Smooth muscle cell (in vitro differentiated cells): ENCODE results near the gene RTKN. TPM values are rescaled to one million over a fixed set of nuclear protein-coding genes. Genes with fewer than 3 reads are reported as not detected.

ENCODE experiments used
- DNase-seq: peaks from one replicate; lab custom pipeline; 2025; ENCODE audit not compliant: unreplicated experiment; lab: John Stamatoyannopoulos, UW
- H2AFZ ChIP-seq: fragments of 200-600 bp; sonication (generic); 2 replicates; pipeline ENCODE4 v1.6.0; 2016; ENCODE audit warnings: antibody characterized with exemption, low read depth, mild to moderate bottlenecking
- H3F3A ChIP-seq: fragments of 200-600 bp; sonication (generic); 2 replicates; pipeline ENCODE4 v1.6.0; 2017; ENCODE audit warnings: antibody characterized with exemption, low read depth
- H3K27ac ChIP-seq: fragments of 200-600 bp; sonication (generic); 2 replicates; pipeline ENCODE4 v1.5.1; 2016; ENCODE audit warnings: low read depth, mild to moderate bottlenecking
- H3K27me3 ChIP-seq: fragments of 200-600 bp; sonication (generic); 2 replicates; pipeline ENCODE4 v1.6.1; 2016; ENCODE audit warnings: low read depth, mild to moderate bottlenecking
- H3K36me3 ChIP-seq: fragments of 200-600 bp; sonication (generic); 2 replicates; pipeline ENCODE4 v1.5.1; 2016; ENCODE audit warnings: low read depth
- H3K4me1 ChIP-seq: fragments of 200-600 bp; sonication (generic); 2 replicates; pipeline ENCODE4 v1.5.1; 2016; ENCODE audit warnings: low read depth
- H3K4me2 ChIP-seq: fragments of 200-600 bp; sonication (generic); 2 replicates; pipeline ENCODE4 v1.6.0; 2016; ENCODE audit warnings: mild to moderate bottlenecking
- H3K4me3 ChIP-seq: fragments of 200-600 bp; sonication (generic); 2 replicates; pipeline ENCODE4 v1.5.1; 2016; ENCODE audit warnings: mild to moderate bottlenecking
- H3K79me2 ChIP-seq: fragments of 200-600 bp; sonication (generic); 2 replicates; pipeline ENCODE4 v1.6.0; 2016; ENCODE audit warnings: low read depth, mild to moderate bottlenecking
- H3K9ac ChIP-seq: fragments of 200-600 bp; sonication (generic); 2 replicates; pipeline ENCODE4 v1.6.0; 2016; ENCODE audit warnings: low read depth
- H3K9me3 ChIP-seq: fragments of 200-600 bp; sonication (generic); replicated peaks from 2 replicates; pipeline ENCODE4 v1.5.1; 2016; ENCODE audit warnings: low read depth
- H4K20me1 ChIP-seq: fragments of 200-600 bp; sonication (generic); 2 replicates; pipeline ENCODE4 v1.6.0; 2016; ENCODE audit warnings: low read depth
- WGBS: methylation state at CpG from one replicate; pipeline ENCODE4 v1.1.7; 2016; ENCODE audit warnings: low lambda C conversion rate; 5-methylcytosine and 5-hydroxymethylcytosine counted together
- polyA plus RNA-seq: library from polyadenylated mRNA; unstranded; fragments of >200 nt; fragmentation: Nextera tagmentation; extraction: Ambion mirVana; gene quantifications from 2 replicates; pipeline ENCODE4 v1.2.1, GENCODE V29; 2016
- total RNA-seq: library from RNA; depleted of rRNA; stranded (reverse); fragments of >200 nt; gene quantifications from 2 replicates; pipeline ENCODE4 v1.2.3, GENCODE V29; 2014
- TF ChIP-seq, protein P1 (sequence below): fragments of 200-600 bp; sonication (generic); IDR thresholded peaks from 2 replicates; pipeline ENCODE4 v1.5.1; 2017; ENCODE audit warnings: borderline replicate concordance, mild to moderate bottlenecking, antibody characterized with exemption; ENCODE audit not compliant: insufficient read depth, poor library complexity, severe bottlenecking

The RTKN gene
- total and polyA plus RNA-seq, 2 experiments from 2014 or later, result 31.4 to 60.5 TPM

DNA sequence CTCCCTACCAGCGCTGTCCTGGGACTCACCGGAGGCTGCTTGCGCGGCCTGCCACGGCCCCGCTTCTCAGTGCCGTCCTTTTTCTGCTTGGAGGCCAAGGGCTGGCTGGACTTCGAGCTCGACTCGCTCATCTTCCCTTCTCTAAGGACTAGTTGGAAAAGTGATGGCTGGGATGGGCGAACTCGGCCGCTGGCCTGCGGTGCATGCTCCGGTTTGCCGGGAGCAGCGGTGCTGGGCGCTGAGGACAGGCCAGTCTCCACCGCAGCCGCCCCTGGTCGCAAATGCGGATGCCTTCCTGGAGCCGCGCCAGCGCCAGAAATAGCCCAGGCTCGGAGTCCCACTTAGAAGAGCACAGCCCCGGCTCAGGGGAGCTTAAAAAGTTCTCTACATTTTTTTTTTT is 23.4 kb downstream of the RTKN start:
- H3F3A ChIP-seq, result no peaks in the 10 kb centered on the region
- TF ChIP-seq, protein P1, sequence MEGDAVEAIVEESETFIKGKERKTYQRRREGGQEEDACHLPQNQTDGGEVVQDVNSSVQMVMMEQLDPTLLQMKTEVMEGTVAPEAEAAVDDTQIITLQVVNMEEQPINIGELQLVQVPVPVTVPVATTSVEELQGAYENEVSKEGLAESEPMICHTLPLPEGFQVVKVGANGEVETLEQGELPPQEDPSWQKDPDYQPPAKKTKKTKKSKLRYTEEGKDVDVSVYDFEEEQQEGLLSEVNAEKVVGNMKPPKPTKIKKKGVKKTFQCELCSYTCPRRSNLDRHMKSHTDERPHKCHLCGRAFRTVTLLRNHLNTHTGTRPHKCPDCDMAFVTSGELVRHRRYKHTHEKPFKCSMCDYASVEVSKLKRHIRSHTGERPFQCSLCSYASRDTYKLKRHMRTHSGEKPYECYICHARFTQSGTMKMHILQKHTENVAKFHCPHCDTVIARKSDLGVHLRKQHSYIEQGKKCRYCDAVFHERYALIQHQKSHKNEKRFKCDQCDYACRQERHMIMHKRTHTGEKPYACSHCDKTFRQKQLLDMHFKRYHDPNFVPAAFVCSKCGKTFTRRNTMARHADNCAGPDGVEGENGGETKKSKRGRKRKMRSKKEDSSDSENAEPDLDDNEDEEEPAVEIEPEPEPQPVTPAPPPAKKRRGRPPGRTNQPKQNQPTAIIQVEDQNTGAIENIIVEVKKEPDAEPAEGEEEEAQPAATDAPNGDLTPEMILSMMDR, result no peak
- H3K79me2 ChIP-seq, result no peaks in the 10 kb centered on the region
- H3K36me3 ChIP-seq, result no peaks in the 10 kb centered on the region
- H3K4me2 ChIP-seq, result no peak overlapping the region
- H3K4me3 ChIP-seq, result no peak overlapping the region
- H2AFZ ChIP-seq, result no peak overlapping the region
- 94% methylated on average over 27 of the region's 27 CpGs for WGBS
- DNase-seq, result no peak
- H3K9me3 ChIP-seq, result no peaks in the 10 kb centered on the region
- H3K4me1 ChIP-seq, result peaks cover 5% of the 10 kb centered on the region
- peaks cover 4% of the 10 kb centered on the region for H3K27me3 ChIP-seq
- H3K27ac ChIP-seq, result no peak overlapping the region
- no peaks in the 10 kb centered on the region for H4K20me1 ChIP-seq
- no peak overlapping the region for H3K9ac ChIP-seq

DNA sequence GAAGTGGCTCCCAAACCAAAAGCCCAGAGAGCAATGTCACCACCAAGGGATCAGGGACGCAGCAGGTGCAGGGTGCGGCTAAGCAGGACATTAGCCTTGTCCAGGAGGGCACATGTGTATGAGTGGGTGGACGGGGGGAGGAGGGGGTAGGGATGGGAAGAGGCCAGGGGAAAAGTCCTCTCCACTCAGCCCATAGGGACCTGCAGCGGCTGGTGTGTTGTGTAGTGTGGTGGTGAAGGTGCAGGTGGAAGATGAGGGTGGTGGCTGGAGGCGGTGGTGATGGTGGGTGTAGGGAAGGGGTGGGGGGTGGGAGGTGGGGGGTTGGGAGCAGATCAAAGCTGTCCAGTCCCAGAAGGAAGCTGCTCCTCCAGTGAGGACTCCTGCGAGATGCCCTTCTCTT is 24.0 kb downstream of the RTKN start:
- WGBS, result 82% methylated on average over 3 of the region's 6 CpGs
- H3K4me3 ChIP-seq, result no peak overlapping the region
- no peak for DNase-seq
- no peaks in the 10 kb centered on the region for H3K9me3 ChIP-seq
- H3K9ac ChIP-seq, result no peak overlapping the region
- H3K4me2 ChIP-seq, result no peak overlapping the region
- H3K79me2 ChIP-seq, result no peaks in the 10 kb centered on the region
- TF ChIP-seq, protein P1, result no peak
- no peak overlapping the region for H3K27ac ChIP-seq
- no peak overlapping the region for H2AFZ ChIP-seq
- no peaks in the 10 kb centered on the region for H3K36me3 ChIP-seq
- H4K20me1 ChIP-seq, result no peaks in the 10 kb centered on the region
- peaks cover 4% of the 10 kb centered on the region for H3K27me3 ChIP-seq
- no peaks in the 10 kb centered on the region for H3F3A ChIP-seq
- H3K4me1 ChIP-seq, result peaks cover 5% of the 10 kb centered on the region

DNA sequence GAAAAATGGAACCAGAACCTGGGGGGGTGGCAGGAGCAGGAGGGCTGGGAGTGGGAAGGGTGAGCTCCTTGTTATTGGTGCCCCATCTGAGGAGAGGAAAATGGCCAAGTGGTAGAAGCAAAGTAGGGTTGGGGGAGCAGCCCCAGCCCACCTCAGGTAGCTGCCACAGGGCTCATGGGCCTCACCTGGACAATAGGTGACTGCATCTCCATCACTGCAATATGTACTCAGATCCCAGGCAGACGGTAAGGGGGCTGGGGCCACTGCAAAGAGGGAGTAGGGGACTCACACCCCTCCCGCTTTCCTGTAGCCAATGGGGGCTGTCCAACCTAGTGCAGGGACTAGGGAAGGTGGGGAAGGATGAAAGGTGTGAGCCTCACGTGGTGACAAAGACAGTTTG is 24.5 kb downstream of the RTKN start:
- 73% methylated on average over 3 of the region's 3 CpGs for WGBS
- DNase-seq, result no peak
- H4K20me1 ChIP-seq, result no peaks in the 10 kb centered on the region
- no peaks in the 10 kb centered on the region for H3K9me3 ChIP-seq
- peaks cover 4% of the 10 kb centered on the region for H3K27me3 ChIP-seq
- H2AFZ ChIP-seq, result no peak overlapping the region
- no peak overlapping the region for H3K4me2 ChIP-seq
- H3K4me1 ChIP-seq, result peaks cover 5% of the 10 kb centered on the region
- TF ChIP-seq, protein P1, result no peak
- H3F3A ChIP-seq, result no peaks in the 10 kb centered on the region
- H3K36me3 ChIP-seq, result no peaks in the 10 kb centered on the region
- H3K79me2 ChIP-seq, result no peaks in the 10 kb centered on the region
- H3K9ac ChIP-seq, result no peak overlapping the region
- no peak overlapping the region for H3K27ac ChIP-seq
- H3K4me3 ChIP-seq, result no peak overlapping the region

DNA sequence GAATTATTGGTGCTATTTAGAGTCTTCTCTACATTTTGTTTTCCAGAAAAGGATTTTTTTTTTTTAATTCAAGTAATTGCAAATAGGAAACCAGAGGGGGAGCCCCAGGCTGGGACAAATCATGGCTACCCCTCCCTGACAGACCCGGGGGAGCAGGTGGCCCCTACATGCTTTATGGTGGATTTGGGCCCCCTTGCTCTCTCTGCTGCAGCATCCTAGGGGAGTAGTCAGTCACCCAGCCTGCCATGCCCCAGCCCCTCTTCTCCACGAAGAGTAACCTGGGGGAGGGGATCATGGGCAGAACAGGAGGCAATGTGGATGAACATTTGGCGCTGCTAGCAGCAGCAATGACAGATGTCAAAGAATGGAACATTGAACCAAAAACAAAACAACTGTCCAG is 25.0 kb downstream of the RTKN start:
- no peak overlapping the region for H3K27ac ChIP-seq
- DNase-seq, result no peak

More for the DNA sequence above, 25.0 kb downstream of the RTKN start:
- Histone ChIP-seq H3F3A (no peaks in the 10 kb centered on the region), H3K4me2 (no peak overlapping the region), H4K20me1 (no peaks in the 10 kb centered on the region), H3K4me1 (peaks cover 5% of the 10 kb centered on the region), H3K9ac (no peak overlapping the region), H3K27me3 (peaks cover 4% of the 10 kb centered on the region), H3K9me3 (no peaks in the 10 kb centered on the region), H3K36me3 (no peaks in the 10 kb centered on the region), H3K4me3 (no peak overlapping the region), H3K79me2 (no peaks in the 10 kb centered on the region), H2AFZ (no peak overlapping the region)
- WGBS, result 70% methylated on average over 3 of the region's 3 CpGs
- TF ChIP-seq, protein P1, result no peak
